Activated T-cell treated with anti-CD3 and anti-CD28 coated beads, Interleukin-2, amount 50 U/mL, for 24 hours (primary cell): ENCODE results near the gene SLC6A6.

Source experiments
- DNase-seq: peaks from one replicate; pipeline ENCODE4 v3.0.0-alpha.2; 2020
- H3K27ac Mint-ChIP-seq: 2 replicates; pipeline ENCODE4 v1.8.0; 2020; ENCODE audit warnings: mild to moderate bottlenecking, mixed read lengths
- H3K27me3 Mint-ChIP-seq: 2 replicates; pipeline ENCODE4 v1.8.0; 2020; ENCODE audit warnings: mixed read lengths
- H3K36me3 Mint-ChIP-seq: 2 replicates; pipeline ENCODE4 v1.8.0; 2020; ENCODE audit warnings: low read depth, mixed read lengths
- H3K4me1 Mint-ChIP-seq: 2 replicates; pipeline ENCODE4 v1.8.0; 2020; ENCODE audit warnings: low read depth, mixed read lengths
- H3K4me3 Mint-ChIP-seq: 2 replicates; pipeline ENCODE4 v1.8.0; 2020; ENCODE audit warnings: mild to moderate bottlenecking, moderate library complexity, mixed read lengths
- H3K9me3 Mint-ChIP-seq: 2 replicates; pipeline ENCODE4 v1.8.0; 2020; ENCODE audit warnings: mixed read lengths

SLC6A6 gene

GRCh38 chr3:14452740-14453710 lies 50.6 kb downstream of the SLC6A6 start:
- no peak overlapping the region for H3K4me3 Mint-ChIP-seq
- peaks cover 11% of the 10 kb centered on the region for H3K4me1 Mint-ChIP-seq
- no peak overlapping the region for H3K27ac Mint-ChIP-seq
- no peaks in the 10 kb centered on the region for H3K9me3 Mint-ChIP-seq
- peaks cover 96% of the 10 kb centered on the region for H3K36me3 Mint-ChIP-seq
- H3K27me3 Mint-ChIP-seq: no peaks in the 10 kb centered on the region
- no peak for DNase-seq

- H3K27me3 Mint-ChIP-seq: no peaks in the 10 kb centered on the region
- peak overlapping the region; percentile 44 for H3K27ac Mint-ChIP-seq
- H3K9me3 Mint-ChIP-seq: no peaks in the 10 kb centered on the region
- peaks cover 96% of the 10 kb centered on the region for H3K36me3 Mint-ChIP-seq
- H3K4me1 Mint-ChIP-seq: peaks cover 14% of the 10 kb centered on the region
- DNase-seq: no peak
- H3K4me3 Mint-ChIP-seq: no peak overlapping the region
These were observed 51.7 kb downstream of the SLC6A6 start for GRCh38 chr3:14453876-14454638.

- H3K27ac Mint-ChIP-seq: no peak overlapping the region
These were observed 52.4 kb downstream of the SLC6A6 start for GRCh38 chr3:14454639-14455310.

GRCh38 chr3:14455571-14456317 lies 53.3 kb downstream of the SLC6A6 start:
- peak overlapping the region; percentile 74 for H3K27ac Mint-ChIP-seq
- no peak overlapping the region for H3K4me3 Mint-ChIP-seq
- H3K36me3 Mint-ChIP-seq: peaks cover 97% of the 10 kb centered on the region
- H3K27me3 Mint-ChIP-seq: no peaks in the 10 kb centered on the region
- DNase-seq: no peak
- peaks cover 28% of the 10 kb centered on the region for H3K4me1 Mint-ChIP-seq
- H3K9me3 Mint-ChIP-seq: no peaks in the 10 kb centered on the region

More at GRCh38 chr3:14454639-14455310, 52.4 kb downstream of the SLC6A6 start:
- DNase-seq: no peak
- H3K27me3 Mint-ChIP-seq: no peaks in the 10 kb centered on the region
- no peaks in the 10 kb centered on the region for H3K9me3 Mint-ChIP-seq
- H3K4me3 Mint-ChIP-seq: no peak overlapping the region
- H3K36me3 Mint-ChIP-seq: peaks cover 97% of the 10 kb centered on the region
- peaks cover 20% of the 10 kb centered on the region for H3K4me1 Mint-ChIP-seq

- peaks cover 97% of the 10 kb centered on the region for H3K36me3 Mint-ChIP-seq
- H3K4me3 Mint-ChIP-seq: no peak overlapping the region
- no peaks in the 10 kb centered on the region for H3K27me3 Mint-ChIP-seq
- no peak overlapping the region for H3K27ac Mint-ChIP-seq
- H3K4me1 Mint-ChIP-seq: peaks cover 31% of the 10 kb centered on the region
- H3K9me3 Mint-ChIP-seq: no peaks in the 10 kb centered on the region
- no peak for DNase-seq
These were observed 54.4 kb downstream of the SLC6A6 start for GRCh38 chr3:14456794-14457193.

- Mint-ChIP-seq H3K4me1 (peaks cover 37% of the 10 kb centered on the region), H3K27me3 (no peaks in the 10 kb centered on the region), H3K4me3 (no peak overlapping the region), H3K36me3 (peaks cover 97% of the 10 kb centered on the region), H3K27ac (peak overlapping the region; percentile 90), H3K9me3 (no peaks in the 10 kb centered on the region)
- no peak for DNase-seq
These were observed 55.1 kb downstream of the SLC6A6 start for GRCh38 chr3:14457481-14457880.

- H3K4me3 Mint-ChIP-seq: no peak overlapping the region
- no peaks in the 10 kb centered on the region for H3K27me3 Mint-ChIP-seq
- no peak for DNase-seq
- H3K4me1 Mint-ChIP-seq: peaks cover 43% of the 10 kb centered on the region
- no peaks in the 10 kb centered on the region for H3K9me3 Mint-ChIP-seq
- H3K27ac Mint-ChIP-seq: peak overlapping the region; percentile 90
- peaks cover 97% of the 10 kb centered on the region for H3K36me3 Mint-ChIP-seq
These were observed 55.6 kb downstream of the SLC6A6 start for GRCh38 chr3:14457999-14458398.

- Mint-ChIP-seq H3K9me3 (no peaks in the 10 kb centered on the region), H3K36me3 (peaks cover 97% of the 10 kb centered on the region), H3K27me3 (no peaks in the 10 kb centered on the region), H3K27ac (peak overlapping the region; percentile 90), H3K4me3 (no peak overlapping the region), H3K4me1 (peaks cover 45% of the 10 kb centered on the region)
- DNase-seq: no peak
These were observed 56.2 kb downstream of the SLC6A6 start for GRCh38 chr3:14458434-14459275.

GRCh38 chr3:14459384-14459783 lies 57.0 kb downstream of the SLC6A6 start:
- no peaks in the 10 kb centered on the region for H3K27me3 Mint-ChIP-seq
- no peak overlapping the region for H3K4me3 Mint-ChIP-seq
- DNase-seq: no peak
- H3K4me1 Mint-ChIP-seq: peaks cover 45% of the 10 kb centered on the region
- peaks cover 97% of the 10 kb centered on the region for H3K36me3 Mint-ChIP-seq
- H3K9me3 Mint-ChIP-seq: no peaks in the 10 kb centered on the region
- H3K27ac Mint-ChIP-seq: peak overlapping the region; percentile 90

GRCh38 chr3:14459787-14460186 lies 57.4 kb downstream of the SLC6A6 start:
- Mint-ChIP-seq H3K27me3 (no peaks in the 10 kb centered on the region), H3K9me3 (no peaks in the 10 kb centered on the region), H3K4me1 (peaks cover 45% of the 10 kb centered on the region), H3K4me3 (no peak overlapping the region), H3K27ac (peak overlapping the region; percentile 90), H3K36me3 (peaks cover 97% of the 10 kb centered on the region)
- DNase-seq: no peak

- H3K36me3 Mint-ChIP-seq: peaks cover 97% of the 10 kb centered on the region
- DNase-seq: no peak
- H3K4me3 Mint-ChIP-seq: no peak overlapping the region
- no peaks in the 10 kb centered on the region for H3K9me3 Mint-ChIP-seq
- peaks cover 45% of the 10 kb centered on the region for H3K4me1 Mint-ChIP-seq
- peak overlapping the region; percentile 88 for H3K27ac Mint-ChIP-seq
- no peaks in the 10 kb centered on the region for H3K27me3 Mint-ChIP-seq
These were observed 58.1 kb downstream of the SLC6A6 start for GRCh38 chr3:14460342-14461005.

- no peak overlapping the region for H3K4me3 Mint-ChIP-seq
- H3K27ac Mint-ChIP-seq: peak overlapping the region; percentile 88
- H3K27me3 Mint-ChIP-seq: no peaks in the 10 kb centered on the region
- DNase-seq: no peak
- H3K36me3 Mint-ChIP-seq: peaks cover 95% of the 10 kb centered on the region
- H3K9me3 Mint-ChIP-seq: no peaks in the 10 kb centered on the region
- H3K4me1 Mint-ChIP-seq: peaks cover 45% of the 10 kb centered on the region
These were observed 58.8 kb downstream of the SLC6A6 start for GRCh38 chr3:14461006-14461747.
